DMS 273 treated with DMSO at 0.1 percent for 48 hours (cell line): ENCODE measurements around the gene AMOTL1.
"Not testable (repeated sequence)": the region's sequence is repeated elsewhere in the genome, so short reads cannot be mapped to it uniquely, and the experiment has no call there.

ENCODE experiments used
- DNase-seq: peaks from one replicate; lab custom pipeline; 2025; lab: John Stamatoyannopoulos, UW

Gene AMOTL1

DNA sequence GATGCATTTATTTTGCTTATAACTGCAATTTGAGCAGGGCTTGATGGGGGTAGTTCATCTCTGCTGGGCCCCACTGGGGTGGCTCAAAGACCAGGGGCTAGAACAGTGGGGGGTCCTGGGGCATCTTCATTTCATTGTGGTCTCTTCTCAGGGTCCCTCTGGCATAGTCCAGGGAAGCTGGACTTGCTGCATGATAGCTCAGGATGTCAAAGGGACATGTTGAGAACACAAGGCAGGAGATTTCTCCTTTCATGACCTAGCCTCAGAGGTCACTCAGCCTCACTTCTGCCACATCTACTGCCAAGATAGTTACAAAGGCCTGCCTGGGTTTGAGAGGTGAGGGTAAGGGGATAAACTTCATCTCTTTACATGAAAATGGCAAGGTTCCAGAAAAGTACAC is 115.7 kb downstream of the AMOTL1 start:
- no peak for DNase-seq

DNA sequence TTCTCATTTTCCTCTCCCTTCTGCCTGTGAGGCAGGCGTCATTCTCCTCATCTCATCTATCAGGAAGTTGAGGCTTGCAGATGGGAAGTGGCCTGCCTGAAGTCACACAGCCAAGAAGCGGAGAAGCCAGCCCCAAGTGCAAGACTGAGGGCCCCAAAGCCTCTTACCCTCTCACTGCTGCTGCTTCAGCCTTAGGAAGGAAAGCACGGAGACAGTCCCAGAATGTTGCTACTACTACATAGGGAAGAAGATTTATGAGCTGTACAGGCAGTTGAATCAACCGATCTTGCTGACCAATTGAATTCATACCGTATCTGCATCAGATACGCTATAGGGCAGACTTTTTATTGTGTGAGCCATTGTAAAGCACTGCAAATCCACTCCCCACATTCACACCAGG is 116.2 kb downstream of the AMOTL1 start:
- DNase-seq: peak; percentile 10

DNA sequence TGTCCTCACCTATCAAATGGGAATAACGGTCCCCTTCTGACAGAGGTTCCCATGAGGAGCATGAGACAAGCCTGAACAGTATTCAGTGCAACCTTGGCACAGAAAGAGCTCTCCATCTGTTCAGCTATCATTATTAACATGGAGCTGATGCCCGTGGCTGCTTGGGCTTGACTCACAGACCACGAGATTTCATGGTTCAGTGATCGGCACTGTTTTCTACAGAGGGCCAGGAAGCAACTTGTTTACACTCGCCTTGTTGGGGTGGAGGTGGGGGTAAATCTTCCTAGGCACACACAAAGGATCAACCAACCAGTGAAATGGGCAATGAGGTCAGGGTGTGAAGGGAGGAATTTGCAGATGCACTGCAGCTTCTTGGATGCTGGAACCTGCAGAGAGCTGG is 117.0 kb downstream of the AMOTL1 start:
- DNase-seq: peak; percentile 67

DNA sequence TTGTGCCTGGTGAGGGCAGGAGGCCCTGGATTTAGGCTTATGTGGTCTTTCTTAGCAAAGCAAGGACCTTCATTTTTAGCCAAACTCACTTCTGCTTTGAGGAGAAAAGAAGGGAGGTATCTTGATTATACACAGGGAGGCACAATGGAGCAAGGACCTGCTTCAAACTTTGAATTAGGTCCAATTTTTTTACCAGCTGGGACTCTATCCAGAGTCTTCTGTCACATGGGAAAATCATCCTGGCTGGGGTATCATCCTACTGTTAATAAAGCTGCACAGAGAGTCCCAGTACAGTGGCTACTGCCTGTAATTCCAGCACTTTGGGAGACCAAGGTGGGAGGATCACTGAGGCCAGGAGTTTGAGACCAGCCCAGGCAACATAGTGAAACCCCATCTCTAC is 117.4 kb downstream of the AMOTL1 start:
- no peak for DNase-seq

DNA sequence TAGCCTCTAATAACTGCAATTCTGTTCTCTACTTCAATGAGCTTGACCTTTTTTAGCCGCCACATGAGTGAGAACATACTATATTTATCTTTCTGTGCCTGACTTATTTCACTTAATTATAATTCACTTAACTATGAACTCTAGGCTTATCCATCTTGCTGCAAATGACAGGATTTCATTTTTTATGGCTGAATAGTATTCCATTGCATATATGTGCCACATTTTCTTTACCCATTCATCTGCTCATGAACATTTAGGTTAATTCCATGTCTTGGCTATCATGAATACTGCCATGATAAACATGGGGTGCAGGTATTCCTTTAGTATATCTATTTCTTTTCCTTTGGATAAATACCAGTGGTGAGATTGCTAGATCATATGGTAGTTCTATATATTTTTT is 120.0 kb downstream of the AMOTL1 start:
- no peak for DNase-seq

DNA sequence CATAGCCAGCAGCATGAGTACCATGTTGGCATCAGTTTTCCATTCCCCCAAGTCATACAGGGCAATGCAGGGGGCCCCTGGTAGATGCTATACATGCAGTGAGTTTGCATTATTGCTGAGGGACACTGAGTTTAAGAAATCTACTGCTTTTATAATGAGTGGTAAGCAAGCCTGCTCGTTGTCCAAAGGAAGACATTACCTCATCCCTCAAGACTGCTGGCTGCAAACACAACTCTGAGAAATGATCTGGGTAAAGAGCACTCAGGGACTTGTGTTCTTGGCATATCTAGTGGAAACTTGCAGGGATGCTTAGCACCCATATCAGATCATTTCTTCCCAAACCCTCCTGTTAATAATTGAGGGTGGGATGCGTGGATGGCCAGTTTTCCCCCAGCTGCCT is 127.3 kb downstream of the AMOTL1 start:
- DNase-seq: no peak

DNA sequence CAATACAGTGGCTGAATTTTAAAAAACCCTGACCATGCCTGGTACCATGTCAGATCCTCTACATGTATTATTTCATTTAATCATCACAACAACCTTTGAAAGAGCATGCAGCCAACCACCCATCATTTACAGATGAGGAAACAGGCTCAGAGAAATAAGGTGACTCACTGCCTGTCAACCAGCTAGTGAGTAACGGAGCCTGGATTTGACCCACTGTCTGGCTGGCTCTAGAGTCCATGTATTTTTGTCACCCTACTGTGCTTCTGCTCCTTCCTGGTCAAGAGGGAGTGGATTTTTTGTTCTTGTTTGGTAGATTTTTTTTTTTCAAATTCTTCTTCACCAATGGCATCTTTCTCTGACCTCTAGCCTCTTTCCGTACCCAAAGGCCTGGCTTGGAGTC is 127.8 kb downstream of the AMOTL1 start:
- no peak for DNase-seq

DNA sequence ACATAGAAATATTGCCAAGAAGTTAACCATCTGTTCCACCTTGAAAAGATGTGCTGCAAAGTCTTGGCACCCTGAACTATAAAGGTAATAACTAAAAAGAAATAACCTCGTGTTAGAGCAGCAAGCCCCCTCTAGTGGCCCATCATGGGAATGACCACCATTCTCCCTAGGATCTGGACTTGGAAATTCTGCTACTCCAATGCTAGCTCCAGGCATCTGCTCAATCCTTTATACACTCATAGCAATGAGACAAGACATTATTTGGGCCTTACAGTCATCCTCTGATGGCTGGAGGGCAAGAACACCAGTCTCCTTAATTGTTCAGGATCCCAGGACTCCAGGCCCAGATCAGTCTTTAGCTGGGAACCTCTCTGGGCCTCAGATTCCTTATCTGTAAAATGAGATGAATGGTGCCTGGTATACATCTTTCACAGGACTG is 129.2 kb downstream of the AMOTL1 start:
- DNase-seq: peak; percentile 9

DNA sequence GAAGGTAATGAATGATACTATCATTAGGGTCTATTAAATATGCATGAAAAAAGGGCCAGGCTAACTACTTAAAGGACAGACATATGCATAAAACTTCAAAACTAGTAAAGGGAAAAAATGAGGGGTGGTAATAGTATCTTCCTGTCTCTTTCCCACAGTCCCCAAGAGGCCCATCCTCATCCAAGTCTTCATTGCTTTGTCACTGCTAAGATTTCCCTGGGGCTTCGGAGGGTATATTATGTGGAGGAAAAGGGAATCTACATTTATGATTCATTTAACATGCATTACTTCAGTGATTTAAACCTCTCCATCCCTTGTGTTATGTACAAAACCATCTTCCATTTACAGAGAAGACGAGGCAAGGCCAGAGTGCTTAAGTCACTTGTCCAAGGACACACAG is 139.1 kb downstream of the AMOTL1 start:
- DNase-seq: no peak

DNA sequence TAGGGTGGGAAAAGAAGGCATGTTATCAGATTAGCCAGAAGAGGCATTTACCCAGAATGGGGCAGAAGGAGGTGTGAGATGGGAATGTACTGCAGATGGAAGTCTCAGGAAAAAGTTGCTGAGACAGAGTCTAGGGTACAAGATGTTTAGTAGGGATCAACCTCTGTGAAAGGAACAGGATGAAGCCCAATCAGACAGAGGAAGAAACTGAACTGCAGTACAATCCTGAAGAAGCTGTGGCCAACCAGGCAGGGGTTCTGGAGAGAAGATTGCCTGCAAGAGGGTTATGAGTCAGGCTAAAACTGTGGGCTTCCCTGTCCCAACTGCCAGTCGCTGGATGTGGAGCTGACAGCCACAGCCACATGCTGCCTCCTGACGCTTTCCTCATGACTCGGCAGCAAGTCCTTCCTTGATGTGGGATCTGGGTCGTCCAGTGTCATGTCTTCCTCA is 141.2 kb downstream of the AMOTL1 start:
- DNase-seq: no peak

DNA sequence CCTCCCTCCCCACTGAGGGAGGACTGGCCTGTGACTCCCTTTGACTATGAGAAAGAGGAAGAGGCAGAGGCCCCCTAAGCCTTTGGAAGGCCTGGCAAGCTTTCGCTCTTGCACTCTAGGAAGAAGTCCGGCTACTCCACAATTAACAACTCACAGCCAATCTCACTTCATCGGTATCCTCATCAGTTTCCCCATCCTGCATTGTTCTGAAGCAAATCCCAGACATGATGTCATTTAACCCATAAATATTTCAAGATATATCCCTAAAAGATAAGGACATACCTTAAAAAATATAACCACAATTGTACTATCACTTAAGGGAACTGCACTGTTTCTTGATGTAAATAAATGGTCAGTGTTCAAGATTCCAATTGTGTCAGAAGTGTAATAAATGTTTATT is 142.1 kb downstream of the AMOTL1 start:
- no peak for DNase-seq

DNA sequence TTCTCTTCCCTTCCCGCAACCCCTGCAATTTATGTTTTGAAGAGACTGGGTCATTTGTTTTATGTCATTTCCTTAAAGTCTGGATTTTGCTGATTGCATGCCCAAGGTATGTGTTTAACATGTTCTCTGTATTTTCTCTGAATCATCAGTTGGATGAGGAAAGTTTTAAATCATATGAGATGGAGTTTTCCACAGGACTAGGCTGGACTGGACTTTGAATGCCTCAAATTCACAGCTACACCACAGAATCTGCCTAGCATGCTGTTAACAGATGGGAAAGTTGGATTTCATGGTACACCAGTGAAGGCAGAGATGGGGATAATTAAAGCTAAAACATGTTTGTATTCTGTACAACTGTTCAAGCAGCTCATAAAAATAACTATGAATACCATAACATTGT is 142.6 kb downstream of the AMOTL1 start:
- DNase-seq: no peak

DNA sequence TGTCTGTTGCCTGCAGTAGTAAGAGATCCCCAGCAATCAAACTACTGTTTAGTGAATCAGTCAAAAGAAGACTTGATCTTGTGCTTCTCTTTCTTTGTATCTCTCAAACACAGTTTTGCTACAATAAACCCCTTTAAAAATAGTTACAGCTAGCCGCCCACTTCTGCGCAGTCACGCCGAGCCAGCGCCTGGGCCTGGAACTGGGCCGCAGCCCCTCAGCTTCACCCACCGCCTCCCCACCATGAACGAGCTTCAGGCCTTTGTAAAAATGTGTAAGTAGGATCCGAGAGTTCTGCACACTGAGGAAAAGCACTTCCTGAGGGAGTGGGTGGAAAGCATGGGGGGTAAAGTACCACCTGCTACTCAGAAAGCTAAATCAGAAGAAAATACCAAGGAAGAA is 144.7 kb downstream of the AMOTL1 start:
- DNase-seq: no peak

DNA sequence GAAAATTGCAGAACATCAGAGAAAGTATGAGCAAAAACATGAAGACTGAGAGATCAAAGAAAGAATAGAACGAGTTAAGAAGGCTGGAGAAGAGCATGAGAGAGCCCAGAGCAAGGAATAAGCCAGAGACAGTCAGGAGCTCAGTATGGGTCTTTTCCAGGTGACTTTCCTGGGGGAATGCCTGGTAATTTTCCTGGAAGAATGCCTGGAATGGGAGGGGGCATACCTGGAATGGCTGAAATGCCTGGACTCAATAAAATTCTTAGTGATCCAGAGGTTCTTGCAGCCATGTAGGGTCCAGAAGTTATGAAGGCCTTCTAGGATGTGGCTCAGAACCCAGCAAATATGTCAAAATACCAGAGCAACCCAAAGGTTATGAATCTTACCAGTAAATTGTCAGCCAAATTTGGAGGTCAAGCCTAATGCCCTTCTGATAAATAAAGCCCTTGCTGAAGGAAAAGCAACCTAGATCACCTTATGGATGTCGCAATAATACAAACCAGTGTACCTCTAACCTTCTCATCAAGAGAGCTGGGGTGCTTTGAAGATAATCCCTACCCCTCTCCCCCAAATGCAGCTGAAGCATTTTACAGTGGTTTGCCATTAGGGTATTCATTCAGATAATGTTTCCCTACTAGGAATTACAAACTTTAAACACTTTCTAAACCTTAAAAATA is 145.7 kb downstream of the AMOTL1 start:
- not testable (repeated sequence) for DNase-seq

DNA sequence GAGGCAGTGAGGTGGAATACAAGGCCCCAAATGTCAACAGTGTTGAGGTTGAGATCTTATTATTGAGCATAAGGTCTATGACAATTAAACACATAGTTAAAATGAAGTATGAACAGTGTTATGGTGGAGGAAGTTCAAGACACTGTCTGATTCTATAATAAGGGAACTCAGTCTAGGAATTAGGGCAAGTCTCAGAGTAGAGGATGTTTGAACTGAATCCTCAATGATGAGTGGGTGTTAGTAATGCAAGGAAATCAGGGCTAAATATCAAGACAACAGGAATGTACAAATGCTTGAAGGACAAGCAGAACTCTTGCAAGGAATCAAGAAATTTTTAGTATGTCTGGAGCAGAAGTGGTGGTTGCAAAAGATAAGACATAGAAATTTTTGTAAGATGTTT is 152.2 kb downstream of the AMOTL1 start:
- no peak for DNase-seq

DNA sequence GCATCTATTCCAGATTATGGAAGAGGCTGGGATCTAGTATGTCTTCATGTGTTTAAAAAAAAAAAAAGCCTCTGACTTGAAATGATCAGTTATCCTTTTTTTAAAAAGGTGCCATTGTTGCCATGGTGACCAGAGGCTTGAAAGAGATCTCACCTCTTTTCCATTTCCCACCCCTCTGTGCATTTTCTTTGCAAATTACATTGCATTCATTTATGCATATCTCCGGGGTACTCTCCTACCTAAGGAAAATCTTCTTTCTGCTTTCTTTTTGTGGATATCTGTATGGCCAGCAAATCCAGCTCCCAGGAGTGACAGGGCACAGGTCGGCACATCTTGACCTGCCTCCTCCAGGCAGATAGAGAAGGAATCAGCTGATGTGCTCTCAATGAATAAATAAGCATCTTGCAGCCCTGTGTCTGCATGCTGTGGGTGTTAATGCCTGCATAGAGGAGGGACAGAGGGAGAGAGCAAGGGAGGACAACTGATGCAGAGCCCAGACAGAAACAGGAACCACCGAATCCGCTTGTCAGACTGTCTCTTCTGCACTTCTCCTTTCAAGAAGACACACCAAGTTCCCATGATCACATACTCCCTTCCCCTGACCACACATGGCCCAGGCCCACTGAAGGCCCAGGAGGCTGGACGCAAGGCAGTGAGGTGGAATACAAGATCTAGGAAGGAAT is 154.3 kb downstream of the AMOTL1 start:
- DNase-seq: no peak

DNA sequence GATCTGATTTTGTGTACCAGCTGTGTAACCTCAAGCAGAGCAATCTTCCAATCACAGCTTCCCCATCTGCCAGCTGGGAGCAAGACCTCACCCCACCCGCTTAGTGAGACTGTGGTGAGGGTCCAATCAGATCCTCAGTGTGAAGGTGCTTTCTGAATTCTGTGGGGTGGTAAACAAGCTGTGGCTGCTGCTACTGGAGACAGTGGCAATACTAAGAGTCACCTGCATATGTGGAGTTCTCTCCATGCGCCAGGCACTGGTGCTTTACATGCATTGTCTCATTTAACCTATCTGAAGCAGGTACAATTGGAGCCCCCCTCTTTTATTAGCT is 154.8 kb downstream of the AMOTL1 start:
- no peak for DNase-seq

DNA sequence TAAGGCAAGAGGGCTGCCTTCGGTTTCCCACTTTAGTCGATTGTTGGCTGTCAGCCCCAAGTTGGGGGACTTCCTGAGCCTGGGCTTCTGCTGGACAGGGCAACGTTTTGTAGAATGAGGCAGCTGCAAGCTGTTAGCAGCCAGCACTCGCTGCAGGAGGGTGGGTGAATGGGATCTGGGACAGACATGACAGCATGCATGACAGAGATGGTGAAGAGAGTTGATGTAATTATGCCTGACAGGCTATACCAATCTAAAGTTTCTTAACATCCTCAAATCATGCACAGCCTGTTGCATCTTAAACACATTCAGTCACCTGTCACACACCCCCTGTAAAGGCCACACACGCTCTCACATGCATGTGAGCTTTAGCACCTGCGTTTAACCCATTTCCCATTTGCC is 156.0 kb downstream of the AMOTL1 start:
- DNase-seq: no peak

DNA sequence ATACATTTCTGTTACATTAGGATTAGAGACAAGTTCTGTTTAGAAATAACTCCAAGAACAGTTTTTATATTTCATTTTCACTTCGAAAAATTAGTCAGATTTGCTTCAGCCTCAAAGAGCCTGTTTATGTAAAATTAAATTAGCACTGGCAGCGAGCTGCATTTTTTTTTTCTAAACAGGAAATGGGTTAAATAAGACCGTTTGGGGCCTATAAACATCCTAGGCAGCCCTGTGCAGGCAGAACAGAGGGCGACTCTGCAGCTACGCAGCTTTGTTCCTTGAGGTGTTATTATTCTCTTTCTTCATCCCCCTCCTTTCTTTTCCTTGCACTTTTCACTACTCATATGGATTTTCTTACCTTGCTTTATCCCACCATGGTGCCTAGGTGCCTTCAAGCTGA is 156.5 kb downstream of the AMOTL1 start:
- DNase-seq: no peak

DNA sequence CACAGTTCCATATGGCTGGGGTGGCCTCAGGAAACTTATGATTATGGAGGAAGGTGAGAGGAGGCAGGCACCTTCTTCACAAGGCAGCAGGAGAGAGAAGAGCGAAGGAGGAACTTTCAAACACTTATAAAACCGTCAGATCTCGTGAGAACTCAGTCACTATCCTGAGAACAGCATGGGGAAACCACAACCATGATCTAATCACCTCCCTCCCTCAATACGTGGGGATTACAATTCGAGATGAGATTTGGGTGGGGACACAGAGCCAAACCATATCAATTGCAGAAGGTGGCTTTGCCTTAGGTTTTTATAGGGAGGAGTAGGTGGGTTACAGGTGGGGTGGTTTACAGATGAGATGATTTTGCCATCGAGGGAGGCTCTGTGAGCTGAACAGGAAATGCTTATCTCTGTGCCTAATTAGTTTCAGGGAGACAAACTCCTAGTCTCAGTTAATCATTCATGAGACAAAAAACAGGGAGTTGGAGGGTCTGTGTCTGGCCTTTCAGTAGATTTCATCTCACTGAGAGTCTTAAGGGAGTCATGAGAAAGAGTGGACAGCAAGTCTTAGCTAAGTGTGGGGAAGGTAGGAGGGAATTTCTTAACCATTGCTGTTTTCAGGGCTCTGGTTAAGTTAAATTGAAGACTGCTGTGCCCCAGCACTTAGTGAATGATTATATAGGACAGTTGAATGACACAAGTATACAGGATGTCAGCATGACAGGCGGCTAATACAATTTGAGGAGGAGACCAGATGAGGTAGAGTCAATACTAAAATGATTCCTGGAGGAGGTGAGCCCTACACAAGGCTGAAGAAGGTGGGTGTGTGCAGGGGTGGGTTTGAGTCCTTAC is 157.5 kb downstream of the AMOTL1 start:
- no peak for DNase-seq

DNA sequence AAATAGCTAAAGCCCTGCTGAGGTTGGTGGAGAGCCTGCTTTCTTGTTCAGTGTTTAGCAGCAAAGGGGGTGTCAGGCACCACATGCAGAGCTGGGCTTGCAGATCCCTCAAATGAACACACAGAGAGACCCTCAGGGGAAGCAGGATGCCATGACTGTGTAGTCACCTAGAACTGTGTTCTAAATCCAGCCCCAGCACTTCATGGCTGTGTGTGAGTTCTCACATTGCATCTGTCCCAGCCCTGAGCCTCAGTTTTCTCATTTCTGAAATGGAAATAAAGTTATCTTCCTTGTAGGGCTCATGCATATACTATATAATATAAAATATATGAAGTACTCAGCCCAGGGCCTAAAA is 158.1 kb downstream of the AMOTL1 start:
- DNase-seq: no peak
